ENCODE results near the gene OR10A3.
"Not testable (repeated sequence)": the region's sequence is repeated elsewhere in the genome, so short reads cannot be mapped to it uniquely, and the experiment has no call there.

The OR10A3 gene

GRCh38 chr11:7941608-7942007, at the start of gene OR10A3:
TSS of gene OR10A3 (minus strand) at chr11:7941708. CDS start at chr11:7939520, 2,188 bp downstream.
- DNase-seq (ENCODE audit: low read depth), result no peak
- no peak within 1 kb of the TSS for H3K4me3 ChIP-seq (ENCODE audit: low read depth, low read length)

DNA sequence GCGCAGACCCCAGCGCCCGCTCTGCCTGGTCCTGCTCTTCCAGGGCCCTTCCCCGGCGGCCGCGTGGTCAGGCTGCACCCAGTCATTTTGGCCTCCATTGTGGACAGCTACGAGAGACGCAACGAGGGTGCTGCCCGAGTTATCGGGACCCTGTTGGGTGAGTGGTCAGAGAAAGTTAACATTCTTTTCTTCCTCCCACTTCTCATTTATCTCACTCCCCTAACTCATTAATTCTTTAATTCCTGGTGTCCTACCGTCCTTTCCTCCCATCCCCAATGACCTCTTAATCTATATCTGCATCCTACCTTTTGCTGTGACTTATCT, 46.0 kb upstream of the OR10A3 start:
- H3K4me3 ChIP-seq (ENCODE audit: low read depth, low read length), result peak overlapping the region; percentile 83

DNA sequence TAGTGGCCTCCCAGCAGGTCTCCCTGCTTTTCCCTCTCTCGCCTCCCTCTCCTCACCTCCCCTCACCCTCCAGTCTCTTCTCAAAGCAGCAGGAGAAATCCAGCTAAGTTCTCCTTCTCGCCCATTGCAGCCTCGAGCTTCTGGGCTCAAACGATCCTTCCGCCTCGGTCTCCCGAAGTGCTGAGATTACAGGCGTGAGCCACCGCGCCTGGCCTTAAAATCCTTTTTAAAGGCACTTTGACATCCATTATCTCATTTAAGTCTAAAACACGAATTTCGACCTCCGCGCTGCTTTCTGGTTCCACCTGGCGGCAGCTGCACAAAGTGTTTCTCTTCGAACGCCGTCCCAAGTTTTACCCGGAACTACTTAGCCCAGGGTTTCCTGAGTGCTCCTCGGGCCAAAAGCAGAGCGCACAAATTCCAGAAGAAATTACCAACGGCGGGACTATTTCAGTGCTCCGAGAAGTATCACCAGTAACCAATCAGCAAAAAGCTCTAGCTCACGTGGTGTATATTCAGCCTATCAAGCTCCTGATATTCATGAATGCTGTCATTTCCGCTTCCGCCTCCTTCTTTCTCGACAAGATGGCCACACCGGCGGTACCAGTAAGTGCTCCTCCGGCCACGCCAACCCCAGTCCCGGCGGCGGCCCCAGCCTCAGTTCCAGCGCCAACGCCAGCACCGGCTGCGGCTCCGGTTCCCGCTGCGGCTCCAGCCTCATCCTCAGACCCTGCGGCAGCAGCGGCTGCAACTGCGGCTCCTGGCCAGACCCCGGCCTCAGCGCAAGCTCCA, 45.5 kb upstream of the OR10A3 start, which contains the start of gene EIF3F:
EIF3F (plus strand) TSS at position 570 of the 792 bp plus-strand sequence; CDS start at position 586, 16 bp downstream.
- peak within 1 kb of the TSS; percentile 83 for H3K4me3 ChIP-seq (ENCODE audit: low read depth, low read length)
- DNase-seq (ENCODE audit: low read depth), result peak; percentile 98

More for the DNA sequence above, 46.0 kb upstream of the OR10A3 start:
- not testable (repeated sequence) for DNase-seq (ENCODE audit: low read depth)

DNA sequence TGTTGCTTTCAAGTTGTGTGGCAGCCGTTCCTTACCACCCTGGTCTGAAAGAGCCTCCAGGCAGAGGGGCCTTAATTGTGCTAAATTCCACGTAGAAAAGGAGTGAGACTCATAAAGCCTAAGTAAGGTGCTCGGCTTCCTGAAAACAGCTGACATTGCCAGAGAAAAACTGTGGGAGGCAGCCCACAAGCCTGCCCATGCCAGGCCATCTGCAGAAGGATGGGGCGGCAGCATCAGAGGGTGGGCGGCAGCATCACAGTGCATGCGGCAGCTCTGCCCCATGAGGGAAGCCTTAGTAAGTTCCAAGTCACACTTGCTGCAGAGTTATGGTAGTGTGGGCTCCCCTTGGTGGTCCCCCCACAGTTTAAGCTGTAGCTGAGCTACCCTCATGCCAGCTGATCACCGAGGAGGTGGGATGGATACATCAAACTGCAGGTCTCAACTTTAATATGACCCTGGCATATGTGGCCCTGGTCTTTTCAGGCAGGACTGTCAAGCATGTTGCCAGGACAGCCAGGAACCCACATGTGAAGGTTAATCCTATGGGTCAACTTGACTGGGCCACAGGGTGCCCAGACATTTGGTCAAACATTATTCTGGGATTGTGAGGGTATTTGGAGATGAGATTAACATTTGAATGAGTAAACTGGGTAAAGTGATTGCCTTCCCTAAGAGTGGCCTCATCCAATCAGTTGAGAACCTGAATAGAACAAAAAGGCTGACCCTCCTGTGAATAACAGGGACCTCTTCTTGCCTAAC, 42.5 kb upstream of the OR10A3 start:
- H3K4me3 ChIP-seq (ENCODE audit: low read depth, low read length), result no peak overlapping the region
- DNase-seq (ENCODE audit: low read depth), result no peak

- no peak for DNase-seq (ENCODE audit: low read depth)
- H3K4me3 ChIP-seq (ENCODE audit: low read depth, low read length), result no peak overlapping the region
Observed at GRCh38 chr11:7982582-7983119, 41.1 kb upstream of the OR10A3 start.

GRCh38 chr11:7981619-7982157, 40.2 kb upstream of the OR10A3 start:
- DNase-seq (ENCODE audit: low read depth), result no peak
- H3K4me3 ChIP-seq (ENCODE audit: low read depth, low read length), result no peak overlapping the region

GRCh38 chr11:7977232-7977917, 35.9 kb upstream of the OR10A3 start:
- no peak overlapping the region for H3K4me3 ChIP-seq (ENCODE audit: low read depth, low read length)
- peak; percentile 78 for DNase-seq (ENCODE audit: low read depth)

GRCh38 chr11:7974668-7975067, 33.2 kb upstream of the OR10A3 start:
- no peak for DNase-seq (ENCODE audit: low read depth)
- no peak overlapping the region for H3K4me3 ChIP-seq (ENCODE audit: low read depth, low read length)

- DNase-seq (ENCODE audit: low read depth), result no peak
- H3K4me3 ChIP-seq (ENCODE audit: low read depth, low read length), result no peak overlapping the region
Observed at GRCh38 chr11:7973011-7973410, 31.5 kb upstream of the OR10A3 start.

GRCh38 chr11:7971846-7972245, 30.3 kb upstream of the OR10A3 start:
- H3K4me3 ChIP-seq (ENCODE audit: low read depth, low read length), result no peak overlapping the region
- DNase-seq (ENCODE audit: low read depth), result no peak

- H3K4me3 ChIP-seq (ENCODE audit: low read depth, low read length), result no peak overlapping the region
- DNase-seq (ENCODE audit: low read depth), result no peak
Observed at GRCh38 chr11:7969756-7970646, 28.5 kb upstream of the OR10A3 start.

GRCh38 chr11:7968686-7969085, 27.2 kb upstream of the OR10A3 start:
- DNase-seq (ENCODE audit: low read depth), result no peak
- no peak overlapping the region for H3K4me3 ChIP-seq (ENCODE audit: low read depth, low read length)

GRCh38 chr11:7967826-7968225, 26.3 kb upstream of the OR10A3 start:
- DNase-seq (ENCODE audit: low read depth), result no peak
- no peak overlapping the region for H3K4me3 ChIP-seq (ENCODE audit: low read depth, low read length)

- no peak overlapping the region for H3K4me3 ChIP-seq (ENCODE audit: low read depth, low read length)
- no peak for DNase-seq (ENCODE audit: low read depth)
Observed at GRCh38 chr11:7967097-7967496, 25.6 kb upstream of the OR10A3 start.

GRCh38 chr11:7965386-7965785, 23.9 kb upstream of the OR10A3 start, which contains the start of gene NLRP10:
TSS of gene NLRP10 (minus strand) at chr11:7965447. CDS start at chr11:7963495, 1,952 bp downstream.
- H3K4me3 ChIP-seq (ENCODE audit: low read depth, low read length), result no peak within 1 kb of the TSS
- DNase-seq (ENCODE audit: low read depth), result peak; percentile 76

- DNase-seq (ENCODE audit: low read depth), result peak; percentile 52
- H3K4me3 ChIP-seq (ENCODE audit: low read depth, low read length), result no peak overlapping the region
Observed at GRCh38 chr11:7964873-7965272, 23.4 kb upstream of the OR10A3 start.

- no peak overlapping the region for H3K4me3 ChIP-seq (ENCODE audit: low read depth, low read length)
- DNase-seq (ENCODE audit: low read depth), result no peak
Observed at GRCh38 chr11:7964261-7964660, 22.8 kb upstream of the OR10A3 start.

- H3K4me3 ChIP-seq (ENCODE audit: low read depth, low read length), result no peak overlapping the region
- DNase-seq (ENCODE audit: low read depth), result no peak
Observed at GRCh38 chr11:7955191-7955590, 13.7 kb upstream of the OR10A3 start.

- H3K4me3 ChIP-seq (ENCODE audit: low read depth, low read length), result no peak overlapping the region
- no peak for DNase-seq (ENCODE audit: low read depth)
Observed at GRCh38 chr11:7949934-7950333, 8.4 kb upstream of the OR10A3 start.
